Ishikawa (cell line): Measurements from ENCODE around the gene IL36B.

Experiments
- CEBPB ChIP-seq: IDR thresholded peaks from 2 replicates; pipeline ENCODE4 v1.6.1; 2012
- CREB1 ChIP-seq: IDR thresholded peaks from 2 replicates; pipeline ENCODE4 v1.6.1; 2012; ENCODE audit warnings: low read depth
- EGR1 ChIP-seq: IDR thresholded peaks from 2 replicates; pipeline ENCODE4 v1.6.1; 2012
- EP300 ChIP-seq: IDR thresholded peaks from 2 replicates; pipeline ENCODE4 v1.6.1; 2012; ENCODE audit warnings: borderline replicate concordance
- FOXM1 ChIP-seq: IDR thresholded peaks from 2 replicates; pipeline ENCODE4 v1.6.1; 2012; ENCODE audit warnings: low read depth, borderline replicate concordance
- MAX ChIP-seq: IDR thresholded peaks from 2 replicates; pipeline ENCODE4 v1.6.1; 2012
- NFIC ChIP-seq: IDR thresholded peaks from 2 replicates; pipeline ENCODE4 v1.6.1; 2012
- RAD21 ChIP-seq: IDR thresholded peaks from 2 replicates; pipeline ENCODE4 v1.6.1; 2012; ENCODE audit warnings: low read depth
- TAF1 ChIP-seq: IDR thresholded peaks from 2 replicates; pipeline ENCODE4 v1.6.1; 2012; ENCODE audit warnings: low read depth, mild to moderate bottlenecking
- TCF12 ChIP-seq: IDR thresholded peaks from 2 replicates; pipeline ENCODE4 v1.6.1; 2012; ENCODE audit warnings: low read depth
- TEAD4 ChIP-seq: IDR thresholded peaks from 2 replicates; pipeline ENCODE4 v1.6.1; 2012
- YY1 ChIP-seq: IDR thresholded peaks from 2 replicates; pipeline ENCODE4 v1.6.1; 2012; ENCODE audit warnings: low read depth
- TF ChIP-seq, protein P1 (sequence below): IDR thresholded peaks from 2 replicates; pipeline ENCODE4 v1.6.1; 2012; ENCODE audit warnings: low read depth, mild to moderate bottlenecking
- TF ChIP-seq, protein P2 (sequence below): IDR thresholded peaks from 2 replicates; pipeline ENCODE4 v1.6.1; 2012

DNA sequence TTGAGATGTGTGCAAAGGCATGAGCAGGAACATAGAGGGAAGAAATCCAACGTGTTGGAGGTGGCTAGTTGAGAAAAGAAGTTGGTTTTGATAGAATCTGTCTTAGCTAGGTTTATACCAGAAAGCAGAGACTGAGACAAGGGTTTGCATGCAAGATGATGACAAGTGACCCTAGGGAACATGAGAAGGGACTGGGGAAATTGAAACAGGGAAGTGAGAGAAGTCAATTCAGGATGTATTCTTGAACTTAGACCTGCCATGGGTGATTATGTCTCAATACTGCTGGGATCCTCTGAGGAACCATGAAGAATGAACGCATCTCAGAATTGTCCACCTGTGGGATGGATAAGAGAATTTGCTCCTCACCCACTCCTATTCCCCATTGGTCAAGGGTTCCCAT lies 26.9 kb downstream of the IL36B start:
- TF ChIP-seq EP300 (no peak), RAD21 (no peak), FOXM1 (no peak), TAF1 (no peak), TCF12 (no peak), TEAD4 (no peak), MAX (no peak), CEBPB (no peak), CREB1 (no peak), YY1 (no peak), EGR1 (no peak), NFIC (no peak)
- TF ChIP-seq, protein P1, sequence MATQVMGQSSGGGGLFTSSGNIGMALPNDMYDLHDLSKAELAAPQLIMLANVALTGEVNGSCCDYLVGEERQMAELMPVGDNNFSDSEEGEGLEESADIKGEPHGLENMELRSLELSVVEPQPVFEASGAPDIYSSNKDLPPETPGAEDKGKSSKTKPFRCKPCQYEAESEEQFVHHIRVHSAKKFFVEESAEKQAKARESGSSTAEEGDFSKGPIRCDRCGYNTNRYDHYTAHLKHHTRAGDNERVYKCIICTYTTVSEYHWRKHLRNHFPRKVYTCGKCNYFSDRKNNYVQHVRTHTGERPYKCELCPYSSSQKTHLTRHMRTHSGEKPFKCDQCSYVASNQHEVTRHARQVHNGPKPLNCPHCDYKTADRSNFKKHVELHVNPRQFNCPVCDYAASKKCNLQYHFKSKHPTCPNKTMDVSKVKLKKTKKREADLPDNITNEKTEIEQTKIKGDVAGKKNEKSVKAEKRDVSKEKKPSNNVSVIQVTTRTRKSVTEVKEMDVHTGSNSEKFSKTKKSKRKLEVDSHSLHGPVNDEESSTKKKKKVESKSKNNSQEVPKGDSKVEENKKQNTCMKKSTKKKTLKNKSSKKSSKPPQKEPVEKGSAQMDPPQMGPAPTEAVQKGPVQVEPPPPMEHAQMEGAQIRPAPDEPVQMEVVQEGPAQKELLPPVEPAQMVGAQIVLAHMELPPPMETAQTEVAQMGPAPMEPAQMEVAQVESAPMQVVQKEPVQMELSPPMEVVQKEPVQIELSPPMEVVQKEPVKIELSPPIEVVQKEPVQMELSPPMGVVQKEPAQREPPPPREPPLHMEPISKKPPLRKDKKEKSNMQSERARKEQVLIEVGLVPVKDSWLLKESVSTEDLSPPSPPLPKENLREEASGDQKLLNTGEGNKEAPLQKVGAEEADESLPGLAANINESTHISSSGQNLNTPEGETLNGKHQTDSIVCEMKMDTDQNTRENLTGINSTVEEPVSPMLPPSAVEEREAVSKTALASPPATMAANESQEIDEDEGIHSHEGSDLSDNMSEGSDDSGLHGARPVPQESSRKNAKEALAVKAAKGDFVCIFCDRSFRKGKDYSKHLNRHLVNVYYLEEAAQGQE = no peak
- TF ChIP-seq, protein P2, sequence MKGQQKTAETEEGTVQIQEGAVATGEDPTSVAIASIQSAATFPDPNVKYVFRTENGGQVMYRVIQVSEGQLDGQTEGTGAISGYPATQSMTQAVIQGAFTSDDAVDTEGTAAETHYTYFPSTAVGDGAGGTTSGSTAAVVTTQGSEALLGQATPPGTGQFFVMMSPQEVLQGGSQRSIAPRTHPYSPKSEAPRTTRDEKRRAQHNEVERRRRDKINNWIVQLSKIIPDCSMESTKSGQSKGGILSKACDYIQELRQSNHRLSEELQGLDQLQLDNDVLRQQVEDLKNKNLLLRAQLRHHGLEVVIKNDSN = no peak
